NCI-H1694 treated with DMSO at 0.1 percent for 48 hours (cell line): ENCODE measurements around the gene ELOVL5.
"Not testable (repeated sequence)": the region's sequence is repeated elsewhere in the genome, so short reads cannot be mapped to it uniquely, and the experiment has no call there.

ENCODE experiments used
- DNase-seq: peaks from one replicate; lab custom pipeline; 2025; lab: John Stamatoyannopoulos, UW

ELOVL5 gene, protein sequence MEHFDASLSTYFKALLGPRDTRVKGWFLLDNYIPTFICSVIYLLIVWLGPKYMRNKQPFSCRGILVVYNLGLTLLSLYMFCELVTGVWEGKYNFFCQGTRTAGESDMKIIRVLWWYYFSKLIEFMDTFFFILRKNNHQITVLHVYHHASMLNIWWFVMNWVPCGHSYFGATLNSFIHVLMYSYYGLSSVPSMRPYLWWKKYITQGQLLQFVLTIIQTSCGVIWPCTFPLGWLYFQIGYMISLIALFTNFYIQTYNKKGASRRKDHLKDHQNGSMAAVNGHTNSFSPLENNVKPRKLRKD

GRCh38 chr6:53348371-53349208 is at the start of gene ELOVL5:
Gene ELOVL5, minus strand, starts transcription at chr6:53348950. Its CDS starts 53,251 bp downstream, at chr6:53295699.
- peak; percentile 72 for DNase-seq

- no peak for DNase-seq
Measured at GRCh38 chr6:53397283-53397682, 48.5 kb upstream of the ELOVL5 start.

GRCh38 chr6:53395986-53396385 is 47.2 kb upstream of the ELOVL5 start:
- DNase-seq: no peak

DNA sequence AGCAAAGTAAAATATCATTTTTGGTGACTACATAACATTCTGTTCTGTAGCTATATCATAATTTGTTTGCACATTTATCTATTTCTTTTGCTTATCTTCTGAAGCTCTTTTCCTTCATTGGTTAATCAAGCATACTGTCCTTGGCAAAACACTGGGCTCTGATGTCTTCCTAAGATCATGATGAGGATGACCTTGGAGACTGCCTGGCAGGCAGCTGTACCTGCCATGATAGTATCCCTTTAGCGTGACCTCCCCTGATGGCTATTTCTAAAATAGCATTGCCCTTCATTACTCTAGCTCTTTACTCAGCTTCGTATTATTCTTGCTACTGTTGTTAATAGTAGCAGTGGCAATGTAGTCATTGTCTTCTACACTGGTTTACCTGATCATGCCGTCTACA is 46.0 kb upstream of the ELOVL5 start:
- DNase-seq: no peak

GRCh38 chr6:53391170-53391569 is 42.4 kb upstream of the ELOVL5 start:
- no peak for DNase-seq

- DNase-seq: no peak
Measured at GRCh38 chr6:53390010-53390409, 41.3 kb upstream of the ELOVL5 start.

- DNase-seq: not testable (repeated sequence)
Measured at GRCh38 chr6:53388615-53389014, 39.9 kb upstream of the ELOVL5 start.

DNA sequence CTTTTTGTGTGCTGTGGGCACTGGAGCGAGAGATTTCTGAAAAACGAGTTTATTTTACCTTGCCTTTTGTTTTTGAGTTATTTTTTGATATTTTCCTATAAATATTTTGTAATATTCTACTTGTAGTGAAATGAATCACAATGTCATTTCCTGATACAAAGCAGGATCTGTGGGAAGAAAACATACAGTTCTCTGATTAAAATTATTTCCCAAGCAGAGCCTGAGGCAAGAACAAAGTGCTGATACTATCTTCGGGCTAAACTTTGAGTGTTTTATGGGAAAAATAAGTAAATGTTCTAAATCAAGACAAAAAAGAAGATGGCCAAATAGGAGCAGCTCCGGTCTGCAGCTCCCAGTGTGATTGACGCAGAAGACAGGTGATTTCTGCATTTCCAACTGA is 33.7 kb upstream of the ELOVL5 start:
- no peak for DNase-seq

GRCh38 chr6:53378208-53378607 is 29.5 kb upstream of the ELOVL5 start:
- DNase-seq: no peak

DNA sequence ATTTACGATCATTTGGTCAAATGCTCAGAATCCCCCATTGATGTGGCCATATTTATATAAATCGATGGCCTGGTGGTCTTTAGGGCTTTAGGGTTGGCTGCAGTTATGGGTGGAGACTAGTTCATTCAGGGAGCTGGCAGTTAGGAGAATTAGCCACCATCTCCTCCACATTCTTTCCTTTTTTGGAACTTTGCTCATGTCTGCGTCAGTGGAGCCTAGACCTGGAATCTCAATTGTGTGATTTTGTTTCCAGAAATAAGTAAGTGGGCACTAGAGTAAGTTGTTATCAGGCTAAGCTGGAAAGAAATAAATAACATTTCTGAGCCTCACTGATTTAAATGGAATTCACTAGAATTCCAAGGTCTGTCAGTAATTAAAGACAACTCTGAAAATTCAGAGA is 29.0 kb upstream of the ELOVL5 start:
- no peak for DNase-seq

DNA sequence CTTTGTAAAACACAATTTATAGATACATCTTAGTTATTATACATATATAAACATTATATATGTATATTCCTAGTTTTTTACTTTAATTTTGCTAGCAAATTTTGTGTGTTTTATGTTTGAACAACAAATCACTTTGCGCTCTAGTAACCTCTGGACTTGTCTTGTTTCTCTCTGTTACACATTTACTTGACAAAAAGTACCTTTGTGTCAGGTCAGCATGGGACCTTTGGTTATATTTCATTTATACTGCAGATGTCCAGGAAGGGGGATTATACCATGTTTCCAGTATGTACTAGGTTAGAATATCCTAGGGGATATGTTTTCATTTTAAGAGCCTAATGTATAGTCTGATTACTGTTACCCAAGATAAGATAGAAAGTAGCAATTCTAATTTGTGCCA is 28.5 kb upstream of the ELOVL5 start:
- DNase-seq: no peak

DNA sequence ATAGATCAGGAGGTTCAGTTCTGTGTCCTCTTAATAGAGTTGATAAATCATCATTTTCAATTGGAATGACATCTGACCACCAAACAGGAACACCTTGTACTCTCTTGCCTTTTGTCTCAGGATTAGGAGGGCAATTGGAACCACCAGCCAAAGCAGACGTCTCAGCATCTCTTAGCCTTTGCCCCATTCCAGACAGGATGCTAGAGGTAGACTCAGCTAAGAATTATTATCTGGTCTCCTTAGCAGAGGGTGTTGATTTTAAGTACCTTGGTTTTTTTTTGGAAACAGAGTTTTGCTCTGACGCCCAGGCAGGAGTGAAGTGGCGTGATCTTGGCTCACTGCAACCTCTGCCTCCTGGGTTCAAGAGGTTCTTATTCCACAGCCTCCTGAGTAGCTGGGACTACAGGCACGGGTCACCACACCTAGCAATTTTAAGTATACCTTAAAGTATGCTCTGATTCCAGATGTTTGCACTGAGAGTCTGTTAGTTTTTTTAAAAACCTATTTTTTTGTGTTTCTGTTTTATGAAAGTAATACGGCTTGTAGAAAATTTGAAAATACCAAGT is 28.0 kb upstream of the ELOVL5 start:
- no peak for DNase-seq

DNA sequence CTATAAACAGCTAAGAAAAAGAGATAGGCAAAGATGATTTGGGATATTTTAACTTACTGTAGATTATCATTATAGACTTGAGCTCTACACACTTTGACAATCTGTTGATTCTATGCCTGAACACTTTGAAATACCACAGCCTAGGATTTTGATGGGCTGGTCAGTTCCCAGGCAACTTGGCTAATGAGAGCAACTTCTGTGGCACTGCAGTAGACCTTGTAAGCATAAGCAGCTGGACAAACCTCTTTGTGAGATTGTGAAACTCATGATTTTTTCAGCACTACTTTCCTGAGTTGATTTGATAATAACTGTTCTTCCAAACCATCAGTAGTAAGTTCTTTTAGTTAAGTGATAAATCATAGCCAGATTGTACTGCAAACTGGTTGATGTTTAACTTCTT is 27.1 kb upstream of the ELOVL5 start:
- DNase-seq: no peak

GRCh38 chr6:53373638-53374037 is 24.9 kb upstream of the ELOVL5 start:
- no peak for DNase-seq

GRCh38 chr6:53369876-53370515 is 21.2 kb upstream of the ELOVL5 start:
- DNase-seq: no peak

- no peak for DNase-seq
Measured at GRCh38 chr6:53369051-53369450, 20.3 kb upstream of the ELOVL5 start.

- DNase-seq: no peak
Measured at GRCh38 chr6:53366128-53366641, 17.4 kb upstream of the ELOVL5 start.

DNA sequence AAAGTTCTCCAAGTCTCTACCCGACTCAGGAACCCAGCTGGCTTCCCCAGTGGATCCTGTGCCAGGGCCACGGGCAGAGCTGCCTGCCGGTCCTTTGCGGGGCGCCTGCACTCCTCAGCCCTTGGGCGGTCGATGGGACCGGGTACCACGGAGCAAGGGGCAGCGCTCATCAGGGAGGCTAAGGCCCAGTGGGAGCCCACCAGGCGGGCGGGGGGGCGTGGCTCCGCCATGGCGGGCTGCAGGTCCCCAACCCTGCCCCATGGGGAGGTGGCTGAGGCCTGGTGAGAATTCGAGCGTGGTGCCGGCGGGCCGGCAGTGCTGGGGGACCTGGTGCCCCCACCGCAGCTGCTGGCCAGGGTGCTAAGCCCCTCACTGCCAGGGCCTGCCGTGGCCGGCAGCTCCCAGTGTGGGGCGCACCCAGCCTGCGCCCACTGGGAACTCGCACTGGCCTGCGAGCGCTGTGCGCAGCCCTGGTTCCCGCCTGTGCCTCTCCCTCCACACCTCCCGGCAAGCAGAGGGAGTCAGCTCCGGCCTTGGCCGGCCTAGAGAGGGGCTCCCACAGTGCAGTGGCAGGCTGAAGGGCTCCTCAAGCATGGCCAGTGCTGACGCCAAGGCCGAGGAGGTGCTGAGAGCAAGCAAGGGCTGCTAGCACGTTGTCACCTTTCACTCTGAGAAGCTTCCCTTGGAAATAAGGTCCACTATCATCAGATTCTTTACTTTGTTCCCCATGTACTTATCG is 14.8 kb upstream of the ELOVL5 start:
- DNase-seq: no peak

DNA sequence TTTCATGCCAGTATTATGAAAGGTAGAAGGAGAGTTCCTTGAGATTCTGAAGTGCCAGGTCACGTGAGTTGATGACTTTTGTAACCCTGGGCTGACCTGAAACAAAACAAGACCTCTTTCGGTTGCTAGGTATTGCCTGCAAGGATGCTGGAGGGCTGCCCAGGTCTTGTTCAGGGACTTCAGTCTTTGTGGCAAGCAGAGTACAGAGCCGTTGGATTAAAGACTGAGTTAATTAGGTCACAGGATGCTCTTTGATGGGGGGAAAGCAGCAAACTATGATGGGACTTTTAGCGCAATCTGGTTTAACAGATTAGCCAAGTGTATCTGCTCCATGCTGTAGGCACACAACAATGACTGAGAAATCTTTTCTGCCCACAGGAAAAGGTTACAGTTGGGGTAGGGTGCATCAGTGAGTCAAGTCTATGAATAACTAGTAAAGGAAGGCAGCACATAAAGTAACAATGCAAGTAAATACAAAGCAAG is 12.8 kb upstream of the ELOVL5 start:
- DNase-seq: no peak

DNA sequence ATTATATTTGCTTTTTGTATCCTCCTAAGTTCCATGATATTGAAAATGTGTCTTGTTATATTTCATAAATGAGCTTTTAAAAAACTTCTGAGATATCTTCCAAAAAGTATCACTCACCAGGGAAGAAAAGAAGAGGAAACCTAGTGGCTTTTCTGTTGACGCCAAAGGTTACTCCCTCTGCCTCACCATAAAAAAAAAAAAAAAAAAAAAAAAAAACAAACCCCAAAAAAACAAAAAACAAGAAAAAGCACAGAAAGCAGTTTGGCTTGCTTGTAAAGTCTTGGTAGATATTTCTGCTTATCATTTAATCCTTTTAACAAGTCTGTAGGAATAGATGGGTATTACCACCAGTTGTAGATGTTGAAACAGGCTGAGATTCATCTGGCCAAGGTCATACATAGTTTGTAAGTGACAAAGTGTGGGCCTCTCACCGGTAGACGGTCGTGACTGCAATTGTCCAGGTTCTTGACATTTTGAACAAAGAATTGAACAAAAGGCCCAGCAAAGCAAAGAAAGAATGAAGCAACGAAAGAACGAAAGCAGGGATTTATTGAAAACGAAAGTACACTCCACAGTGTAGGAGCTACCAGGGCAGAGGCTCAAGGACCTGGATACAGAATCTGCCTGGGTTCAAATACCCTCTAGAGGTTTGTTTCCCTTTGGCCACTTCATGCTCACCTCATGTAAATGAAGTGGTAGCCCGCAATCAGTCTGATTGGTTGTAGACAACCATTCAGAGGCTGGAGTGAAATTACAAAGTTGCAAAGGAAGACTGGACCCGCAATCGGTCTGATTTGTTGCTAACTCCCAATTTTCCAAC is 11.6 kb upstream of the ELOVL5 start:
- DNase-seq: no peak

GRCh38 chr6:53359843-53360092 is 11.0 kb upstream of the ELOVL5 start:
- peak; percentile 50 for DNase-seq
